RPMI8226 (cell line): ENCODE data around the gene SFRP5.
A peak's percentile ranks its signal among the peaks of the same experiment; 100 is the strongest.

Experiments used
- DNase-seq: peaks from one replicate; pipeline ENCODE4 v3.0.0-alpha.2; 2015

Gene SFRP5

DNA sequence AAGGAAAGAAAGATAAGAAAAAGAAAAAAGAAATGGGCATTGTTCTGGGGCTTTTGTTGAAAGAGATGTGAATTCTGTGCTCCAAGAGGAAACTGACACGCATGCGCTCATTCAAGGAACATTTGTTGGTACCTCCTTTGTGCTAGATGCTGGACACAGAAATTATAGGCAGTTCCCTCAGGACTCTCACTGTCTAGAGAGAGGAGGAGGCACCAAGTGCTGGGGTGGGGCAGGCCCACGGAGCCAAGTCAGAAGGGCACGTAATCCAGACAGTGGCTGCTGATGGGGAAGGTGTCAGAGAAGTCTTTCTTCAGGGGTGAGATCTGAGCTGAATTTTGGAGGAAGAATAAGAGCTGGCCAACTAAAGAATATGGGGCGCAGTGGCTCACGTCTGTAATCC, 37.8 kb downstream of the SFRP5 start:
- no peak for DNase-seq

DNA sequence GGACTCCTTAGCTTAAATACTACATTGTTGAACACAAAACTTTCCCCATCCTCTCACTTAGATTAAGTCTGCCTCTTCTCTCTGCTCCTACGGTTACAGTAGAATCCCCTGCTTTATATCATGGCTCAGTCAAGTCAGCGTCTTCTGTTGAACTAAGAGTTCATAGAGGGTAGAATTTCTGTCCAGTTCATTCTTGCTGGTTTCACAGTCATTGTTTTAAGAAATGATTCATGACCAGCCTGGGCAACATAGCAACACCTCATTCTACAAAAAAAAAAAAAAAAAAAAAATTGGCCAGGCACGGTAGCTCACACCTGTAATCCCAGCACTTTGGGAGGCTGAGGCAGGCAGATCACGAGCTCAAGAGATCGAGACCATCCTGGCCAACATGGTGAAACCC, 38.5 kb downstream of the SFRP5 start:
- DNase-seq = no peak

DNA sequence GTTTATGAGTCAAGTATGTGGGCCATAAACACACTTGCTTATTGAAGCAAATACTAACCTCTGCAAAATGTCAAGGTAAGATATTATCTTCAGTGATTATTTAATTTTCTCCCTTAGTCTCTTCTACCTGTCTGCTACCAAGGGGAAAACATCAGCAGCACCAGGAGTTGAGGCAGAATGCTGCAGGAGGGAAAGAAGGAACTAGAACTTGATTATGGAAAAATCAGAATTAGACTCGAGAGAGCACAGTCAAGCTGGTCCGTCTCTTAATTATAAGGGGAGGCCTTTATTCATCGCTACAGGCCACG, 39.8 kb downstream of the SFRP5 start:
- DNase-seq = no peak

DNA sequence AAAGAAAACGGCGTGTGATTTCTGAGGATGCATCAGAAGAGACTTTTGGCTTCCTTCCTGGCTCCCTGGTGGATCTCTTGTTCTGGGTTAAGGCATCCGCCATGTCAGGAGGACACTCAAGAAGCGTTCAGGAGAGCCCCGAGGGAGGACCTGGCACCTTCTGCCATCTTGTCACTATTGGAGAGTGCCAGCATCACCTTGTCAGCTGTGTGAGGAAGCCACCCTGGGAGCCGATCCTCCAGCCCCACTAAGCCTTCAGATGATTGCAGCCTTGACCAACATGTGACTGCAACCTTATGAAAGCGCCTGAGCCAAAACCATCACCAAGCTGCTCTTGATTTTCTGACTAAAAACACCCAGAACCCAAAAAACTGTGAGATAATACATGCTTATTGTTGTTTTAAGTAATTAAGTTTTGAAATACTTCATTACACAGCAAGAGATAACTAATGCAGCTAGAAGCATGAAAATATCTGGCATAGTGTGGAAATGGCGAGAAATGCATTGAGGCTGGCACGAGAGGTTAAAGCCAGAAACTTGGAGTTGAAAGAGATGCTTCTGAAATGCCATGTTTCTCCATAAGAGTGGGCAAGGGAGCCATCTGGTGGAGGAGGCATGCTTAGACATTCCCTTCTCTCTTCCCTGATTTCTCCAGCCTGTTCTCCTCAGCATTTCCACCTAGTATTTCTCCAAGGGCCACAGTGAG, 40.3 kb downstream of the SFRP5 start:
- peak; percentile 39 for DNase-seq

DNA sequence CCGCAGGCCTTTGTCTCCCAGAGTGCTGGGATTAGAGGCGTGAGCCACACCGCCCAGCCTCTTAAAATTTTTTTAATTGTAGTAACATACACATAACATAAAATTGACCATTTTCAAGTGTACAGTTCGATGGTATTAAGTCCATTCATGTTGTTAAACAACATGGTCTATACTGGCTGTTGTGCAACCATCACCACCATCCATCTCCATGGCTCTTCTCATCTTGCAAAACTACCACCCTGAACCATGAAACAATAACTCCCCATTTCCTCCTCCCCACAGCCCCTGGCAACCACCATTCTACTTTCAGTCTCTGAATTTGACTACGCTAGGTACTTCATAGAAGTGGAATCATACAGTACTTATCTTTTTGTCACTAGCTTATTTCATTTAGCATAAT, 42.8 kb downstream of the SFRP5 start:
- no peak for DNase-seq

DNA sequence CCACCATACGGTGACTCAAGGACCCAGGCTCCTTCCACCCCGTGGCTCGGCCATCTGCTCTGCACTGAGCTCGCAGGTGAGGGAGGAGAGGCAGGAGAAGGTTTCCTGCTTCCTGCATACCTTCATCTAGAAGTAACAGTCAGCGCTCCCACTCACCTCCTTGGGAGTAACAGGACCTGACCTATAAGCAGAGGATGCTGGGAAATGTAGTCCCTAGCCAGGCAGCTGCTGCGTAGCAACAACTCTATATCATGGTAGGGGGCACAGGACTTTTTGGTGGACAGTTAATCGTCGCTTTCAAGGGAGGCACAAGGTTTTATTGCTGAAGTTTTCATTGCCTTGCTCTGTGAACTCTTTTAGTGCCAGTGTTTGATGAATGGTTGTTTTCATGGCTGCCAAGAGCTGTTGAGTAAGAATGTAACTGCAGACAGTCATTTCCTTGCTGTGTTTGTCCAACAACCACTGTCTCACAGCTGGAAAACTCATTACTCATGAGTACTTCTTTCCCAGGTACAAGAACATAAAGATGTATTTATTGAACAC, 45.1 kb downstream of the SFRP5 start:
- DNase-seq = no peak

DNA sequence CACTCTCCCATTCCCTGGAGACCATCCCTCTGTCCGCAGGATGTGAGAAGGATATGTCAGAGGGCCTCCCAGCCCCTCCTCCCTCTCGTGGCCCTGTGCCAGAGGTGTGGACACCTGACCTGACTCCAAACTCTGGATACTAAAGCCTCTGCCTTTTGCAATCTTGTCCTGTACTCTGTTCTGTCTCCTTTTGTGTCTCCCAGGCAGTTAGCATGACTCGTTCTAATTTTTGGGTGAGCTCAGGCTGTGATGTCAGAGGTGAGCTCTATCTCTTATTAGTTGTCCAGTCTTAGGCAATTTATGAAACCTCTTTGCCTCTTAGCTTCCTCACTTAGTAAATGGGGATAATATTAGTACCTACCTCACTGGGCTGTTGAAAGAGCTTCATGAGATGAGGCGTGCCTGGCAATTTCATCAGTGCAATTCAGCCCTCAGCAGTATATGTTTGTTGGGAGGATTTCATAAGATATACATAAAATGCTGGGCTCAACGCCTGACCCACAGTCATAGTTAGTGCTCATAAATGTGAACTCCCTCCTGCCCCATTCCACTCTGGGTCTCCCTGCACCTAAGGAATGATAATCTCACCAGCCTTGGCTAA, 47.4 kb downstream of the SFRP5 start:
- no peak for DNase-seq

- no peak for DNase-seq
These were observed 48.8 kb downstream of the SFRP5 start for GRCh38 chr10:97723001-97723400.

DNA sequence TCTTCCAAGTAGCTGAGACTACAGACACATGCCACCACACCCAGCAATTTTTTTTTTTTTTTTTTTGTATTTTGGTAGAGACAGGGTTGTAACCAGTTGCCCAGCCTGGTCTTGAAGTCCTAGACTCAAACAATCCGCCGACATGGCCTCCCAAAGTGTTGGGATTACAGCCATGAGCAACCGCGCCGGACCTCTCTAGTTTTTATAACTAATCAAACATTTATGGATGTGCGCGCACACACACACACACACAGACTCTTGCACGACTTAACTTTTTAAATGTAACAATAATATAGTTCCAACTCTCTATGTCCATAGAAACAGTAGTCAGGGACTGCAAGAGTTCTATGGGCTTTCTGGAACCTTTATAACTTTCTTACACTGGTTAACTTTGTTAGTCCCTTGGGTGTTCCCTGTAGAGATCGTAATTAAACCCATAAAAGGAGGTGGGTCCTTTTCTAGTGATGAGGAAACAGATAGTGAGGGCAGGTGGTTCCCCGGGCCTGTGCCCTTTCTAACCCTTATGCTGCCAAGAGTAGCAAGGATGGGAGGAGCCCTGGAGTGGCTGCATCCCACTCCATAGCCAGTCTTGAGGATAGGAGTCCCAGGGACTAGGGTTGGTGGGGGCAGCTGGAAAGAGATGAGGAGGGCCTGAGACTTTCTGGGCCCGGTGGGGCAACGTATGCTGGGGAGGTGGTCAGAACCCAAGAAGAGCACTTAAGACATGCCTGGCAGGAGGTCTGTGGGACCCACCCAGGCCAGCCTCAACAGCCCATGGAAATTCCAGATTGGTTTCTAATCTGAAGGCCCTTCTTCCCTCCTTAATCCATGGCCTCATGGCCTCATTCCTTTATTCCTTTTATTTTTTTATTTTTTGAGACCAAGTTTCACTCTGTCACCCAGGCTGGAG, 49.7 kb downstream of the SFRP5 start:
- DNase-seq = no peak

DNA sequence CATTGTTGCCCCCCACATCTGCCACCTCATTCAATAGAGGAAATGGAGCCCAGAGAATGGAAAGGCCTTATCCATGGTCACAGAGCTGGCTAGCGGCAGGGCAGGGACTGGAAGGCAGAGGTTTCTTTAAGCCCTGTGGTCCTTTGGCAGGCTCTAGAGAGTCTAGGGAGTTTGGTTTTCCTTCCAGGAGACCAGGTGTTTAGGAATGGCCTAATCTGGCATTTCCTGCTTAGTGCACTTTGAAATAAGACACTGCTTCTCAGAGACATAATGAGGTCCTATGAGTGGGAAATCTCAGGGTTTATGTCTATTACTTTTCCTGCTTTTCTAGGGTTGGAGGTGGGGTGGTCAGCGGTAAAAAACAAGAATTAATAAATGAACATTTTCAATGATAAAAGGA, 52.2 kb downstream of the SFRP5 start:
- no peak for DNase-seq

- DNase-seq = no peak
These were observed 53.1 kb downstream of the SFRP5 start for GRCh38 chr10:97718659-97719142.

- DNase-seq = no peak
These were observed 53.6 kb downstream of the SFRP5 start for GRCh38 chr10:97718178-97718577.

- DNase-seq = no peak
These were observed 54.2 kb downstream of the SFRP5 start for GRCh38 chr10:97717627-97718026.
